Karpas-422 (cell line): ENCODE data around the gene PPT1. TPM values are rescaled to one million over a fixed set of nuclear protein-coding genes. Genes with fewer than 3 reads are reported as not detected.

ENCODE experiments used
- DNase-seq: peaks from one replicate; pipeline ENCODE4 v3.0.0-alpha.2; 2015
- H2AFZ ChIP-seq: fragments of 200-600 bp; sonication (generic); 2 replicates; pipeline ENCODE4 v1.6.1; 2014; ENCODE audit warnings: antibody characterized with exemption, low read length, mixed read lengths
- H3K27ac ChIP-seq: fragments of 200-600 bp; sonication (generic); 2 replicates; pipeline ENCODE4 v1.5.1; 2014; ENCODE audit warnings: mild to moderate bottlenecking, low read length, moderate library complexity
- H3K27me3 ChIP-seq: fragments of 200-600 bp; sonication (generic); 2 replicates; pipeline ENCODE4 v1.6.1; 2014; ENCODE audit warnings: low read length, mixed read lengths
- H3K36me3 ChIP-seq: fragments of 200-600 bp; sonication (generic); 2 replicates; pipeline ENCODE4 v1.6.1; 2014; ENCODE audit warnings: low read length, mixed read lengths; ENCODE audit not compliant: insufficient read depth
- H3K4me1 ChIP-seq: fragments of 200-600 bp; sonication (generic); 2 replicates; pipeline ENCODE4 v1.6.1; 2014; ENCODE audit warnings: mild to moderate bottlenecking, low read length, mixed read lengths
- H3K4me2 ChIP-seq: fragments of 200-600 bp; sonication (generic); 2 replicates; pipeline ENCODE4 v1.6.1; 2014; ENCODE audit warnings: low read length, low read depth, mild to moderate bottlenecking; ENCODE audit not compliant: poor library complexity, severe bottlenecking
- H3K4me3 ChIP-seq: fragments of 200-600 bp; sonication (generic); 2 replicates; pipeline ENCODE4 v1.5.1; 2014; ENCODE audit warnings: mild to moderate bottlenecking, antibody characterized with exemption, low read length, mixed read lengths
- H3K79me2 ChIP-seq: fragments of 200-600 bp; sonication (generic); 2 replicates; pipeline ENCODE4 v1.6.1; 2014; ENCODE audit warnings: mild to moderate bottlenecking, low read length, mixed read lengths
- H3K9ac ChIP-seq: fragments of 200-600 bp; sonication (generic); 2 replicates; pipeline ENCODE4 v1.6.0; 2014; ENCODE audit warnings: low read length
- H3K9me2 ChIP-seq: fragments of 200-600 bp; sonication (generic), shearing (Covaris generic); replicated peaks from 2 replicates; pipeline ENCODE4 v1.6.0; 2014; ENCODE audit warnings: mild to moderate bottlenecking, low read length, moderate library complexity; ENCODE audit not compliant: insufficient read depth
- H3K9me3 ChIP-seq: fragments of 300-700, 200-600 bp; sonication (generic); 2 replicates; pipeline ENCODE4 v1.6.1; 2014; ENCODE audit warnings: low read length, mixed read lengths
- H4K20me1 ChIP-seq: fragments of 200-600 bp; sonication (generic); 2 replicates; pipeline ENCODE4 v1.6.1; 2014; ENCODE audit warnings: mild to moderate bottlenecking, antibody characterized with exemption, low read length, low read depth; ENCODE audit not compliant: insufficient read depth
- total RNA-seq: library from RNA; depleted of rRNA; stranded (reverse); fragments of >200 nt; shearing (Covaris generic); gene quantifications from 2 replicates; pipeline ENCODE4 v1.2.3, GENCODE V29; 2014; ENCODE audit warnings: low replicate concordance; rRNA removed

The PPT1 gene
- 49.5 and 77.4 TPM in 2 replicates for total RNA-seq

GRCh38 chr1:40096977-40097782 is at the start of gene PPT1:
Gene PPT1 (minus strand): TSS chr1:40097252. CDS start chr1:40097238, 14 bp downstream.
- DNase-seq = peak; percentile 91
- H3K4me3 ChIP-seq = peak within 1 kb of the TSS; percentile 94

GRCh38 chr1:40143891-40144575 is 47.0 kb upstream of the PPT1 start:
- no peaks in the 10 kb centered on the region for H3K27me3 ChIP-seq
- no peak overlapping the region for H2AFZ ChIP-seq
- DNase-seq = peak; percentile 91
- no peaks in the 10 kb centered on the region for H3K9me3 ChIP-seq
- no peak overlapping the region for H3K27ac ChIP-seq
- H3K9me2 ChIP-seq = no peaks in the 10 kb centered on the region
- H3K9ac ChIP-seq = no peak overlapping the region
- no peaks in the 10 kb centered on the region for H3K36me3 ChIP-seq
- H3K4me3 ChIP-seq = no peak overlapping the region
- H3K79me2 ChIP-seq = no peaks in the 10 kb centered on the region
- H3K4me2 ChIP-seq = peak overlapping the region; percentile 23
- no peaks in the 10 kb centered on the region for H4K20me1 ChIP-seq
- H3K4me1 ChIP-seq = peaks cover 3% of the 10 kb centered on the region

More at GRCh38 chr1:40096977-40097782, at the start of gene PPT1:
- no peaks in the 10 kb centered on the region for H3K27me3 ChIP-seq
- peaks cover 39% of the 10 kb centered on the region for H3K79me2 ChIP-seq
- peaks cover 27% of the 10 kb centered on the region for H3K4me1 ChIP-seq
- peak within 1 kb of the TSS; percentile 96 for H2AFZ ChIP-seq
- peak within 1 kb of the TSS; percentile 31 for H3K27ac ChIP-seq
- no peaks in the 10 kb centered on the region for H4K20me1 ChIP-seq
- no peaks in the 10 kb centered on the region for H3K9me2 ChIP-seq
- peaks cover 8% of the 10 kb centered on the region; the same call in 1 of the 2 replicates for H3K36me3 ChIP-seq
- H3K4me2 ChIP-seq = peak within 1 kb of the TSS; percentile 94
- H3K9ac ChIP-seq = peak within 1 kb of the TSS; percentile 89
- no peaks in the 10 kb centered on the region for H3K9me3 ChIP-seq

GRCh38 chr1:40141878-40142535 is 45.0 kb upstream of the PPT1 start:
- no peaks in the 10 kb centered on the region for H3K79me2 ChIP-seq
- H3K9ac ChIP-seq = no peak overlapping the region
- H3K4me2 ChIP-seq = no peak overlapping the region
- H3K4me3 ChIP-seq = no peak overlapping the region
- no peaks in the 10 kb centered on the region for H3K27me3 ChIP-seq
- no peaks in the 10 kb centered on the region for H3K9me2 ChIP-seq
- DNase-seq = no peak
- H3K9me3 ChIP-seq = no peaks in the 10 kb centered on the region
- H4K20me1 ChIP-seq = no peaks in the 10 kb centered on the region
- peaks cover 3% of the 10 kb centered on the region for H3K4me1 ChIP-seq
- H2AFZ ChIP-seq = no peak overlapping the region
- H3K27ac ChIP-seq = no peak overlapping the region
- no peaks in the 10 kb centered on the region for H3K36me3 ChIP-seq

GRCh38 chr1:40140211-40140973 is 43.3 kb upstream of the PPT1 start:
- H2AFZ ChIP-seq = no peak overlapping the region

GRCh38 chr1:40133839-40134238 is 36.8 kb upstream of the PPT1 start:
- H4K20me1 ChIP-seq = no peaks in the 10 kb centered on the region
- H3K27ac ChIP-seq = no peak overlapping the region
- no peaks in the 10 kb centered on the region for H3K36me3 ChIP-seq
- H3K4me1 ChIP-seq = peaks cover 13% of the 10 kb centered on the region
- no peaks in the 10 kb centered on the region for H3K9me2 ChIP-seq
- H3K4me2 ChIP-seq = no peak overlapping the region
- no peak overlapping the region for H3K4me3 ChIP-seq
- no peaks in the 10 kb centered on the region for H3K27me3 ChIP-seq
- H3K79me2 ChIP-seq = no peaks in the 10 kb centered on the region
- DNase-seq = no peak
- H3K9me3 ChIP-seq = peaks cover 4% of the 10 kb centered on the region; the same call in 1 of the 2 replicates
- no peak overlapping the region for H2AFZ ChIP-seq
- H3K9ac ChIP-seq = no peak overlapping the region

More at GRCh38 chr1:40140211-40140973, 43.3 kb upstream of the PPT1 start:
- DNase-seq = no peak
- Histone ChIP-seq H3K36me3 (no peaks in the 10 kb centered on the region), H3K9me3 (no peaks in the 10 kb centered on the region), H3K27me3 (no peaks in the 10 kb centered on the region), H3K27ac (no peak overlapping the region), H3K9me2 (no peaks in the 10 kb centered on the region), H3K4me2 (no peak overlapping the region), H3K4me1 (peaks cover 3% of the 10 kb centered on the region), H3K79me2 (no peaks in the 10 kb centered on the region), H4K20me1 (no peaks in the 10 kb centered on the region), H3K9ac (no peak overlapping the region), H3K4me3 (no peak overlapping the region)

GRCh38 chr1:40133312-40133665 is 36.2 kb upstream of the PPT1 start:
- Histone ChIP-seq H3K4me1 (peaks cover 13% of the 10 kb centered on the region), H3K27ac (no peak overlapping the region), H3K27me3 (no peaks in the 10 kb centered on the region), H2AFZ (no peak overlapping the region), H3K9ac (no peak overlapping the region), H3K79me2 (no peaks in the 10 kb centered on the region), H3K9me2 (no peaks in the 10 kb centered on the region), H3K36me3 (no peaks in the 10 kb centered on the region), H4K20me1 (no peaks in the 10 kb centered on the region), H3K9me3 (peaks cover 4% of the 10 kb centered on the region; the same call in 1 of the 2 replicates), H3K4me2 (no peak overlapping the region), H3K4me3 (no peak overlapping the region)
- no peak for DNase-seq

- H3K27me3 ChIP-seq = no peaks in the 10 kb centered on the region
- DNase-seq = no peak
- no peaks in the 10 kb centered on the region for H3K36me3 ChIP-seq
- H3K9me3 ChIP-seq = peaks cover 4% of the 10 kb centered on the region; the same call in 1 of the 2 replicates
- no peak overlapping the region for H2AFZ ChIP-seq
- no peak overlapping the region for H3K9ac ChIP-seq
- H3K27ac ChIP-seq = no peak overlapping the region
- no peaks in the 10 kb centered on the region for H4K20me1 ChIP-seq
- H3K4me3 ChIP-seq = no peak overlapping the region
- H3K4me2 ChIP-seq = no peak overlapping the region
- H3K4me1 ChIP-seq = peaks cover 13% of the 10 kb centered on the region
- no peaks in the 10 kb centered on the region for H3K9me2 ChIP-seq
- H3K79me2 ChIP-seq = no peaks in the 10 kb centered on the region
These were observed 35.6 kb upstream of the PPT1 start for GRCh38 chr1:40132383-40133311.
